Kidney (tissue), 14 donors: ENCODE data around the gene AGPAT1. TPM values are rescaled to one million over a fixed set of nuclear protein-coding genes. Genes with fewer than 3 reads are reported as not detected.
"Not testable (repeated sequence)": the region's sequence is repeated elsewhere in the genome, so short reads cannot be mapped to it uniquely, and the experiment has no call there.

Source experiments
- DNase-seq, 5 donors: peaks; one replicate each; pipeline ENCODE4 v3.0.0-alpha.2; 2013 to 2020
- FAIRE-seq: peaks from 2 replicates; lab custom pipeline; 2012; peaks lifted over from hg19 to GRCh38; lab: Jason Lieb, UNC
- H3K27ac ChIP-seq, 2 donors: one replicate each; pipeline ENCODE4 v1.7.0; 2013; ENCODE audit warnings: low read depth in 2 of 2, low read length in 2 of 2, inconsistent platforms in 1 of 2
- H3K27me3 ChIP-seq: one replicate; pipeline ENCODE4 v1.7.1; 2013; ENCODE audit warnings: low read length, inconsistent platforms; ENCODE audit not compliant: control insufficient read depth, insufficient read depth
- H3K36me3 ChIP-seq, 3 donors: one replicate each; pipeline versions ENCODE4 v1.7.0 to v1.7.1; 2013; ENCODE audit warnings: low read length in 3 of 3, control low read depth in 1 of 3, inconsistent platforms in 1 of 3; ENCODE audit not compliant: insufficient read depth in 3 of 3, control insufficient read depth in 2 of 3
- H3K4me1 ChIP-seq, 3 donors: one replicate each; pipeline versions ENCODE4 v1.7.0 to v1.7.1; 2013; ENCODE audit warnings: low read length in 3 of 3, inconsistent platforms in 1 of 3, low read depth in 1 of 3; ENCODE audit not compliant: control insufficient read depth in 2 of 3, insufficient read depth in 2 of 3
- H3K4me3 ChIP-seq, 3 donors: one replicate each; pipeline versions ENCODE4 v1.7.0 to v1.8.1; 2013; ENCODE audit warnings: low read length in 3 of 3, control low read depth in 1 of 3, inconsistent platforms in 1 of 3
- H3K9ac ChIP-seq, 3 donors: one replicate each; pipeline versions ENCODE4 v1.7.0 to v1.7.1; 2013; ENCODE audit warnings: low read length in 3 of 3, control low read depth in 1 of 3, inconsistent platforms in 1 of 3
- H3K9me3 ChIP-seq, 3 donors: one replicate each; pipeline versions ENCODE4 v1.7.0 to v1.7.1; 2013; ENCODE audit warnings: low read length in 3 of 3, control low read depth in 1 of 3, inconsistent platforms in 1 of 3; ENCODE audit not compliant: control insufficient read depth in 2 of 3, insufficient read depth in 1 of 3
- CTCF ChIP-seq: IDR thresholded peaks from 3 replicates; pipeline ENCODE4 v1.5.1; 2012; ENCODE audit warnings: mild to moderate bottlenecking, moderate library complexity, borderline replicate concordance; ENCODE audit not compliant: insufficient read depth; ENCODE audit errors: extremely low read depth
- intact Hi-C: fragments of 100-400 bp; cut with DNase I; formaldehyde crosslinking; loops from one replicate; pipeline ENCODE4 v1.11.1; 2022
- polyA plus RNA-seq: library from polyadenylated mRNA; stranded (reverse); fragments of 350-450 nt; fragmentation: Illumina TruSeq; extraction: RNeasy Lipid Tissue Mini Kit (QIAGEN cat#74804); gene quantifications from one replicate; pipeline ENCODE4 v1.2.3, GENCODE V29; 2014; ENCODE audit warnings: low read depth, low replicate concordance; ENCODE audit not compliant: insufficient read depth
- total RNA-seq: library from RNA; stranded (reverse); fragmentation: NEBNext Ultra II Directional; extraction: Animal tissue kit (Norgen Biotek cat#: 25700); gene quantifications from one replicate; pipeline ENCODE4 v1.2.1, GENCODE V29; 2021
- donor health status: control.
- donor health status: control.
- donor health status: control.
- donor health status: control.
- donor health status: control.
- donor health status: DM: yes; HTN: yes; CAD: no.
- donor health status: Normal renal cell carcinoma (clear cell type).

AGPAT1 gene
- total and polyA plus RNA-seq, 2 donors from 2014 or later: 58.9 to 87.1 TPM

- no peak for TF ChIP-seq CTCF
- Histone ChIP-seq H3K27ac (no peak overlapping the region), H3K36me3 (no peaks in the 10 kb centered on the region), H3K4me3 (no peak overlapping the region), H3K4me1 (no peaks in the 10 kb centered on the region), H3K9ac (no peak overlapping the region), H3K27me3 (no peaks in the 10 kb centered on the region), H3K9me3 (no peaks in the 10 kb centered on the region)
- FAIRE-seq: no peak
- no peak for DNase-seq
- intact Hi-C loops: no loop called here
Observed at GRCh38 chr6:32214126-32214525, 38.2 kb upstream of the AGPAT1 start.

GRCh38 chr6:32213649-32214048, 37.8 kb upstream of the AGPAT1 start:
- H3K27me3 ChIP-seq: no peaks in the 10 kb centered on the region
- no peaks in the 10 kb centered on the region for H3K4me1 ChIP-seq
- no peak overlapping the region for H3K27ac ChIP-seq
- H3K4me3 ChIP-seq: no peak overlapping the region
- intact Hi-C loops: no loop called here
- no peak for DNase-seq
- FAIRE-seq: no peak
- no peaks in the 10 kb centered on the region for H3K36me3 ChIP-seq
- no peak overlapping the region for H3K9ac ChIP-seq
- no peak for TF ChIP-seq CTCF
- H3K9me3 ChIP-seq: no peaks in the 10 kb centered on the region

- no peaks in the 10 kb centered on the region for H3K36me3 ChIP-seq
- H3K27me3 ChIP-seq: no peaks in the 10 kb centered on the region
- intact Hi-C loops: no loop called here
- no peak overlapping the region for H3K9ac ChIP-seq
- no peak overlapping the region for H3K4me3 ChIP-seq
- FAIRE-seq (no peak), DNase-seq (no peak)
- H3K27ac ChIP-seq: no peak overlapping the region
- H3K9me3 ChIP-seq: no peaks in the 10 kb centered on the region
- no peaks in the 10 kb centered on the region for H3K4me1 ChIP-seq
- no peak for TF ChIP-seq CTCF
Observed at GRCh38 chr6:32212076-32212760, 36.3 kb upstream of the AGPAT1 start.

- H3K4me3 ChIP-seq, H3K27me3 ChIP-seq, FAIRE-seq, DNase-seq, H3K9me3 ChIP-seq, H3K27ac ChIP-seq, H3K9ac ChIP-seq, intact Hi-C loops, H3K36me3 ChIP-seq, H3K4me1 ChIP-seq: not testable (repeated sequence)
Observed at GRCh38 chr6:32211432-32211831, 35.5 kb upstream of the AGPAT1 start.
